Activated T-cell treated with anti-CD3 and anti-CD28 coated beads, Interleukin-2, amount 50 U/mL, for 24 hours (primary cell): ENCODE data around the gene FAM20B.

Source experiments
- DNase-seq: peaks from one replicate; pipeline ENCODE4 v3.0.0-alpha.2; 2020
- H3K27ac Mint-ChIP-seq: 2 replicates; pipeline ENCODE4 v1.8.0; 2020; ENCODE audit warnings: mild to moderate bottlenecking, mixed read lengths
- H3K27me3 Mint-ChIP-seq: 2 replicates; pipeline ENCODE4 v1.8.0; 2020; ENCODE audit warnings: mixed read lengths
- H3K36me3 Mint-ChIP-seq: 2 replicates; pipeline ENCODE4 v1.8.0; 2020; ENCODE audit warnings: low read depth, mixed read lengths
- H3K4me1 Mint-ChIP-seq: 2 replicates; pipeline ENCODE4 v1.8.0; 2020; ENCODE audit warnings: low read depth, mixed read lengths
- H3K4me3 Mint-ChIP-seq: 2 replicates; pipeline ENCODE4 v1.8.0; 2020; ENCODE audit warnings: mild to moderate bottlenecking, moderate library complexity, mixed read lengths
- H3K9me3 Mint-ChIP-seq: 2 replicates; pipeline ENCODE4 v1.8.0; 2020; ENCODE audit warnings: mixed read lengths

Gene FAM20B

GRCh38 chr1:179055937-179056336 lies 30.2 kb downstream of the FAM20B start:
- Mint-ChIP-seq H3K4me1 (no peaks in the 10 kb centered on the region), H3K27me3 (no peaks in the 10 kb centered on the region), H3K4me3 (no peak overlapping the region), H3K36me3 (peaks cover 53% of the 10 kb centered on the region), H3K27ac (no peak overlapping the region), H3K9me3 (no peaks in the 10 kb centered on the region)
- no peak for DNase-seq

- no peak overlapping the region for H3K27ac Mint-ChIP-seq
- no peaks in the 10 kb centered on the region for H3K9me3 Mint-ChIP-seq
- DNase-seq = no peak
- H3K36me3 Mint-ChIP-seq = peaks cover 73% of the 10 kb centered on the region
- no peak overlapping the region for H3K4me3 Mint-ChIP-seq
- peaks cover 3% of the 10 kb centered on the region for H3K4me1 Mint-ChIP-seq
- no peaks in the 10 kb centered on the region for H3K27me3 Mint-ChIP-seq
Measured at GRCh38 chr1:179058487-179059483, 33.1 kb downstream of the FAM20B start.

GRCh38 chr1:179061360-179062282 lies 35.9 kb downstream of the FAM20B start:
- DNase-seq = no peak
- H3K4me1 Mint-ChIP-seq = peaks cover 3% of the 10 kb centered on the region
- H3K9me3 Mint-ChIP-seq = no peaks in the 10 kb centered on the region
- no peak overlapping the region for H3K4me3 Mint-ChIP-seq
- peaks cover 75% of the 10 kb centered on the region for H3K36me3 Mint-ChIP-seq
- H3K27me3 Mint-ChIP-seq = no peaks in the 10 kb centered on the region
- H3K27ac Mint-ChIP-seq = peak overlapping the region; percentile 37

GRCh38 chr1:179066471-179066870 lies 40.8 kb downstream of the FAM20B start:
- no peak for DNase-seq
- no peak overlapping the region for H3K4me3 Mint-ChIP-seq
- H3K4me1 Mint-ChIP-seq = peaks cover 3% of the 10 kb centered on the region
- H3K36me3 Mint-ChIP-seq = peaks cover 70% of the 10 kb centered on the region
- no peaks in the 10 kb centered on the region for H3K9me3 Mint-ChIP-seq
- H3K27ac Mint-ChIP-seq = no peak overlapping the region
- H3K27me3 Mint-ChIP-seq = no peaks in the 10 kb centered on the region

- no peak for DNase-seq
- no peaks in the 10 kb centered on the region for H3K9me3 Mint-ChIP-seq
- H3K27ac Mint-ChIP-seq = no peak overlapping the region
- peaks cover 18% of the 10 kb centered on the region for H3K4me1 Mint-ChIP-seq
- no peak overlapping the region for H3K4me3 Mint-ChIP-seq
- H3K27me3 Mint-ChIP-seq = no peaks in the 10 kb centered on the region
- H3K36me3 Mint-ChIP-seq = peaks cover 27% of the 10 kb centered on the region
Measured at GRCh38 chr1:179077396-179077795, 51.7 kb downstream of the FAM20B start.

GRCh38 chr1:179079113-179079761 lies 53.5 kb downstream of the FAM20B start:
- Mint-ChIP-seq H3K4me3 (no peak overlapping the region), H3K27ac (no peak overlapping the region), H3K36me3 (peaks cover 23% of the 10 kb centered on the region), H3K9me3 (no peaks in the 10 kb centered on the region), H3K4me1 (peaks cover 26% of the 10 kb centered on the region), H3K27me3 (no peaks in the 10 kb centered on the region)
- peak; percentile 41 for DNase-seq

- Mint-ChIP-seq H3K4me1 (peaks cover 34% of the 10 kb centered on the region), H3K9me3 (no peaks in the 10 kb centered on the region), H3K4me3 (peak overlapping the region; percentile 95), H3K27me3 (no peaks in the 10 kb centered on the region), H3K27ac (peak overlapping the region; percentile 95), H3K36me3 (peaks cover 38% of the 10 kb centered on the region)
- DNase-seq = no peak
Measured at GRCh38 chr1:179080866-179081686, 55.4 kb downstream of the FAM20B start.

GRCh38 chr1:179081687-179082332 lies 56.1 kb downstream of the FAM20B start, which contains the start of gene TOR3A:
TOR3A (plus strand) TSS chr1:179082070; CDS start chr1:179082129, 59 bp downstream.
- Mint-ChIP-seq H3K36me3 (peaks cover 44% of the 10 kb centered on the region), H3K27ac (peak within 1 kb of the TSS; percentile 95), H3K4me3 (peak within 1 kb of the TSS; percentile 95), H3K9me3 (no peaks in the 10 kb centered on the region), H3K4me1 (peaks cover 34% of the 10 kb centered on the region), H3K27me3 (no peaks in the 10 kb centered on the region)
- DNase-seq = peak; percentile 88

GRCh38 chr1:179082333-179082998 lies 56.8 kb downstream of the FAM20B start:
- Mint-ChIP-seq H3K4me3 (peak overlapping the region; percentile 95), H3K4me1 (peaks cover 34% of the 10 kb centered on the region), H3K36me3 (peaks cover 50% of the 10 kb centered on the region), H3K27ac (peak overlapping the region; percentile 94), H3K9me3 (no peaks in the 10 kb centered on the region), H3K27me3 (no peaks in the 10 kb centered on the region)
- no peak for DNase-seq

- H3K9me3 Mint-ChIP-seq = no peaks in the 10 kb centered on the region
- H3K27ac Mint-ChIP-seq = peak overlapping the region; percentile 94
- no peaks in the 10 kb centered on the region for H3K27me3 Mint-ChIP-seq
- DNase-seq = no peak
- peaks cover 53% of the 10 kb centered on the region for H3K36me3 Mint-ChIP-seq
- H3K4me3 Mint-ChIP-seq = peak overlapping the region; percentile 95
- peaks cover 34% of the 10 kb centered on the region for H3K4me1 Mint-ChIP-seq
Measured at GRCh38 chr1:179082999-179083335, 57.3 kb downstream of the FAM20B start.

- H3K9me3 Mint-ChIP-seq = no peaks in the 10 kb centered on the region
- H3K4me1 Mint-ChIP-seq = peaks cover 34% of the 10 kb centered on the region
Measured at GRCh38 chr1:179083533-179083932, 57.8 kb downstream of the FAM20B start.

GRCh38 chr1:179087665-179088064 lies 62.0 kb downstream of the FAM20B start:
- Mint-ChIP-seq H3K4me1 (peaks cover 16% of the 10 kb centered on the region), H3K4me3 (no peak overlapping the region), H3K9me3 (no peaks in the 10 kb centered on the region), H3K36me3 (peaks cover 89% of the 10 kb centered on the region), H3K27ac (no peak overlapping the region), H3K27me3 (no peaks in the 10 kb centered on the region)
- no peak for DNase-seq

More at GRCh38 chr1:179083533-179083932, 57.8 kb downstream of the FAM20B start:
- H3K4me3 Mint-ChIP-seq = peak overlapping the region; percentile 95
- peak overlapping the region; percentile 94 for H3K27ac Mint-ChIP-seq
- peaks cover 59% of the 10 kb centered on the region for H3K36me3 Mint-ChIP-seq
- no peaks in the 10 kb centered on the region for H3K27me3 Mint-ChIP-seq
- DNase-seq = no peak
